Immature natural killer cell (primary cell): ENCODE data around the gene ST8SIA4. TPM values are rescaled to one million over a fixed set of nuclear protein-coding genes. Genes with fewer than 3 reads are reported as not detected.

Experiments used
- DNase-seq, 3 donors: peaks; one replicate each; pipeline ENCODE4 v3.0.0; 2022; ENCODE audit warnings: mixed read lengths in 1 of 3
- H3K27ac Mint-ChIP-seq, 6 donors: one replicate each; pipeline ENCODE4 v1.8.0; 2020; ENCODE audit warnings: mixed read lengths in 6 of 6, mild to moderate bottlenecking in 5 of 6, inconsistent platforms in 4 of 6, moderate library complexity in 3 of 6
- H3K27me3 Mint-ChIP-seq, 3 donors: one replicate each; pipeline ENCODE4 v1.8.0; 2020 to 2021; ENCODE audit warnings: low read depth in 3 of 3, mild to moderate bottlenecking in 3 of 3, mixed read lengths in 3 of 3, moderate library complexity in 3 of 3, inconsistent platforms in 1 of 3
- H3K36me3 Mint-ChIP-seq, 3 donors: one replicate each; pipeline ENCODE4 v1.8.0; 2020; ENCODE audit warnings: mixed read lengths in 3 of 3, inconsistent platforms in 2 of 3, mild to moderate bottlenecking in 2 of 3
- H3K4me1 Mint-ChIP-seq, 2 donors: one replicate each; pipeline ENCODE4 v1.8.0; 2020; ENCODE audit warnings: inconsistent platforms in 2 of 2, mild to moderate bottlenecking in 2 of 2, mixed read lengths in 2 of 2, moderate library complexity in 1 of 2
- H3K4me3 Mint-ChIP-seq, 5 donors: one replicate each; pipeline ENCODE4 v1.8.0; 2020; ENCODE audit warnings: mild to moderate bottlenecking in 5 of 5, mixed read lengths in 5 of 5, inconsistent platforms in 3 of 5, moderate library complexity in 3 of 5
- H3K9me3 Mint-ChIP-seq, 6 donors: one replicate each; pipeline ENCODE4 v1.8.0; 2020; ENCODE audit warnings: mild to moderate bottlenecking in 6 of 6, mixed read lengths in 6 of 6, inconsistent platforms in 4 of 6, moderate library complexity in 3 of 6
- polyA plus RNA-seq, 3 donors: library from polyadenylated mRNA; unstranded; fragments of 300-500 nt; fragmentation: Illumina TruSeq; gene quantifications; one replicate each; pipeline ENCODE4 v1.2.3, GENCODE V29; 2021

ST8SIA4 gene
- polyA plus RNA-seq, 3 donors from 2014 or later, result 15.7 to 19.9 (median 19.2) TPM

DNA sequence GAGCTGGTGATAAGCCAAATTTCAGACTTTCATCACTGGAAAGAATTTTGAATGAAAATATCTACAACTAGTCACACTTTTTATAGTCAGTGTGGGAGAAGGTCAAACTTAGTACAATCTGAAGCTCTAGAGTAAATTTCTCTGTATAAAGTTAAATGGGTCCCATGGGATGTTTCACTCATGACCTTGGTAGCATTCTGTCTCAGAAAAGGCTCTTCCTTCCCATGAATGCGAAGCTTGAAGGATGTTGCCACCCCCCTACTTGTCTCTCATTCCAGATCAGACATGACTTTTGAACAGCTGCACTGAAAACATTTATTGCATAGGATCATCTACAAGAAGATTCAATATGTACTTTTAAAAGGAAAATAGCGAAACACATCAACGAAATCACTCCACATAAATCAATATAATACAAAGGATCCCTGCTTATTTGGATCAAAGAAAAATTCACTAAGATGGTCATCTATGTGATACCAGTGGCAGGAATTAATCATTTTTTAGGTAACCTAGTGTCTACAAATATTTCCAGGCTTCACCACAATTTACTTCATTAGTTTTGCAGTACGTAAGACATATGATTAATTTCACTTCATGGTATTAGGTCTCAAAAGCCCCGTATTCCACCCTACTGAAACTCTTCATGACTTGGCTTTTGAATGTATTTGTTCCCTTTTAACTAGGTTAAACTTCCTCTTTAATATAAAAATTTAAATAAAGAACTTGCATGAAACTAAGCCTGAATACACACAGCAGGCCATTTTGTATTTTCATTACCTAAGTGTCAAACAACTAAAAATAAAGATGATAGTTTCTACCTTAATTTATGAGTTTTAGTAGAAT lies 4.4 kb downstream of the ST8SIA4 start:
- DNase-seq, result no peak
- Mint-ChIP-seq H3K36me3 (peaks cover 3 to 19% (median 15%) of the 10 kb centered on the region in 3 donors), H3K9me3 (no peaks in the 10 kb centered on the region)

DNA sequence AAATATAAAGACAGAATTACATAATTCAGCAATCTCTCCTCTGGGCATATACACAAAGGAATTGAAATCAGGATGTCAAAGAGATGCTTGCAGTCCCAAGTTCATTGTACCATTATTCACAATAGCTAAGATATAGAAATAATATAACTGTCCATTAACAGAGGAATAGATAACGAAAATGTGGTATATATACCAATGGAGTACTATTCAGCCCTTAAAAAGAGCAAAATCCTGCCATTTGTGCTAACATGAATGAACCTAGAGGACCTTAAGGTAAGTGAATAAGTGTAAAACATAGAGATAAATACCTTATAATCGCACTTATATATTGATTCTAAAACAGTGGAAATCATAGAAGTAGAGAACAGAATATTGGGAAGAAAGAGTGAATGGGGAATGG lies 7.0 kb downstream of the ST8SIA4 start:
- H3K9me3 Mint-ChIP-seq, result no peaks in the 10 kb centered on the region
- H3K4me3 Mint-ChIP-seq, result peak overlapping the region in 3 of 5 donors; percentile 26 to 69 (median 30)
- no peak for DNase-seq
- H3K27me3 Mint-ChIP-seq, result peaks cover 3 to 7% (median 4%) of the 10 kb centered on the region in 3 donors
- H3K27ac Mint-ChIP-seq, result peak overlapping the region; percentile 25 to 90 (median 86)
- H3K36me3 Mint-ChIP-seq, result peaks cover 4 to 20% (median 18%) of the 10 kb centered on the region in 3 donors
- peaks cover 70 to 91% of the 10 kb centered on the region in 2 donors for H3K4me1 Mint-ChIP-seq

More for the DNA sequence above, 4.4 kb downstream of the ST8SIA4 start:
- H3K4me1 Mint-ChIP-seq, result peaks cover 77 to 79% of the 10 kb centered on the region in 2 donors
- H3K4me3 Mint-ChIP-seq, result peak overlapping the region; percentile 15 to 93 (median 65)
- peaks cover 11 to 14% (median 14%) of the 10 kb centered on the region in 3 donors for H3K27me3 Mint-ChIP-seq
- H3K27ac Mint-ChIP-seq, result peak overlapping the region; percentile 92 to 99 (median 96)

DNA sequence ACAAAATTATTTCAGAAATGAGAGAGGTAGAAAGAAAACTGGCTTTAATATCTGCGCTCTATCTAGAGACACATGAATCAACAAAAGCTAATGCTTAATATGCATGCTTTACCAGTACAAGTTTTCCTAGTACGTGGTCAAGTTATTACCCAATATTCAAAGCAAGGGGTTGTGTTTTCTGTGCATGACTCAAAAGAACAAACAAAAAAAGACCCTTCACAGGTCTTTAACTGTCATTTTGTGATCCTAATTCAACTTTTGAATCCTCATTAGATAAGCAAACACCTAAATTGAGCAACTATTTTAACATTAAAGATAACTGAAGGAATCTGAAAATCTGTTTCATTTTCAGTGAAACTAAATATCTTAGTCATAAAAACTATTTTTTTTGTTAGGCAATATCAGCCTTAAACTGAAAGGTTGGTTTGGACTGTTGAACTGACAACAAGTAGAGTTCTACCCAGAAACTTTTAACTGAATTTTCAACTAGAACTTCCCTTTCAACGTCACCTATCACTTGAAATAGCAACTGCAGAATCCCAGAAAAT lies 12.5 kb downstream of the ST8SIA4 start:
- Mint-ChIP-seq H3K4me3 (peak overlapping the region; percentile 78 to 95 (median 82)), H3K27ac (peak overlapping the region; percentile 91 to 98 (median 94)), H3K27me3 (peaks cover 0 to 2% (median 2%) of the 10 kb centered on the region in 3 donors), H3K9me3 (no peaks in the 10 kb centered on the region), H3K4me1 (peaks cover 71 to 95% of the 10 kb centered on the region in 2 donors), H3K36me3 (peaks cover 10 to 17% (median 14%) of the 10 kb centered on the region in 3 donors)
- DNase-seq, result peak in 1 of 3 donors; percentile 26

DNA sequence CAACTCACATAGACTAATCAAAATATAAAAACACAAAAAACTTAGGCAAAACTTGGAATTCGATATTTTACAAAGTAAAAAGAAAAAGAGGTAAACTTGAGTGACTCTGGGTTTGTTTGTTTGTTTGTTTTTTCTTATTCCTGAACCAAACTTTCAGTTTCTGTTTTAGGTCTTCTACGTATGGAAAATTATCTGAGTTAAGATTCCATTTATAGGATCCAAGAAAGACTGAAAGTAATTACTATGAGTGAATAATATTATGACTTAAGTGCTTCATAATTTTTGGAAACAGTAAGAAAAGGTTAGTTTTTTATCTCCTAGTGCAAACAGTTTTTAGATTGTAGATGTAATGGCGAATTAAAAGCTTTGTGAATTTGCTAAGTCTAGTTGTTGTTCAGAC lies 13.2 kb downstream of the ST8SIA4 start:
- Mint-ChIP-seq H3K27ac (peak overlapping the region; percentile 91 to 98 (median 94)), H3K9me3 (no peaks in the 10 kb centered on the region), H3K36me3 (peaks cover 10 to 15% (median 12%) of the 10 kb centered on the region in 3 donors), H3K4me1 (peaks cover 67 to 93% of the 10 kb centered on the region in 2 donors), H3K27me3 (peaks cover 0 to 2% (median 2%) of the 10 kb centered on the region in 3 donors), H3K4me3 (peak overlapping the region; percentile 78 to 95 (median 82))
- DNase-seq, result peak in 1 of 3 donors; percentile 35

DNA sequence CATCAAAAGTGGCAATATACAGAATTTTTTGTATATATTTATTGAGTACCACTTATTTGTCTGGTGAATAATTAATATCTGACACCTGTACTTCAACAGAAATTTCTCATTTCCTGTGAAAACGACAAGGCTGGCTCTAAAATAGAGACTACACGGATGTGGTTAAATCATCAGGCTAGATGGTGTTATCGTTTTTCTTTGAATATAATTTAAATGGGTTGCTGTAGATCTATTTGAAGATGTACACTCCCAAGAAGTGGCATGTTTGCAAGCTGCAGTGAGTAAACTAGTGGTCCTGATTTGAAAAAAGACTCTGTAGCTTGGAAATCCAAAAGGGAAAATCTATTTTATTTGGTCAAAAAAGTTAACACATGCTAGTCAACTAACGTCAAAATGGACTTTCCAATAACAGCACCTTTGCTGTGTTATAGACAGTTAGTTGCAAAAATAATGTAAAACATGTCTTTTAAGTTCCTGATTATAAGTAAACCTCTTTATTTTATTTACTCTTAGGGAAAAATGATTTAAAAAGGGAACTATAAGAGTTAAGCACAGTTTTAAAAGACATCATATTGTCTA lies 13.8 kb downstream of the ST8SIA4 start:
- peaks cover 0 to 2% (median 2%) of the 10 kb centered on the region in 3 donors for H3K27me3 Mint-ChIP-seq

DNA sequence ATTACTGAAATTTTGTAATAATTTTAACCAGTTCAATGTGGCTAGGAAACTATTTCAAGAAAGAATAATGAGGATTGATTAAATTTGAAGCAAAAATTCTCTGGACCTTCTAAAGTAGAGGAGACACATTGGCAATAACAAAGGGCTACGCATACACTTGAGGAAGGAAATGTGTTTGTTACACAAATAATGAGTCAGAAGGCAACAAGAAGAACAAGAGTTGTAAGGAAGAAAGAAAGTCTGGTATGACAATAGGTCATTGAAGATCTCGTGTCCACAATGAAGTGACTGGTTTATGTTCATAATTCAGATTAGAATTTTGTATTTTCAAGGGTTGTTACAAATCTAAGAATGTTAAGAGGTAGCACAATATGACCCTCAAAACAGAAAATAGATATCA lies 25.8 kb downstream of the ST8SIA4 start:
- H3K27ac Mint-ChIP-seq, result peak overlapping the region in 4 of 6 donors; percentile 7 to 32 (median 13)
- peaks cover 18 to 30% (median 26%) of the 10 kb centered on the region in 3 donors for H3K36me3 Mint-ChIP-seq
- no peak overlapping the region for H3K4me3 Mint-ChIP-seq
- H3K4me1 Mint-ChIP-seq, result peaks cover 49 to 81% of the 10 kb centered on the region in 2 donors
- no peaks in the 10 kb centered on the region for H3K9me3 Mint-ChIP-seq
- DNase-seq, result no peak
- peaks cover 0 to 2% (median 0%) of the 10 kb centered on the region in 3 donors for H3K27me3 Mint-ChIP-seq

More for the DNA sequence above, 13.8 kb downstream of the ST8SIA4 start:
- peaks cover 11 to 13% (median 12%) of the 10 kb centered on the region in 3 donors for H3K36me3 Mint-ChIP-seq
- no peaks in the 10 kb centered on the region for H3K9me3 Mint-ChIP-seq
- H3K27ac Mint-ChIP-seq, result peak overlapping the region; percentile 91 to 98 (median 94)
- peak; percentile 58 to 62 (median 62) for DNase-seq
- H3K4me3 Mint-ChIP-seq, result peak overlapping the region; percentile 78 to 95 (median 82)
- H3K4me1 Mint-ChIP-seq, result peaks cover 67 to 93% of the 10 kb centered on the region in 2 donors

DNA sequence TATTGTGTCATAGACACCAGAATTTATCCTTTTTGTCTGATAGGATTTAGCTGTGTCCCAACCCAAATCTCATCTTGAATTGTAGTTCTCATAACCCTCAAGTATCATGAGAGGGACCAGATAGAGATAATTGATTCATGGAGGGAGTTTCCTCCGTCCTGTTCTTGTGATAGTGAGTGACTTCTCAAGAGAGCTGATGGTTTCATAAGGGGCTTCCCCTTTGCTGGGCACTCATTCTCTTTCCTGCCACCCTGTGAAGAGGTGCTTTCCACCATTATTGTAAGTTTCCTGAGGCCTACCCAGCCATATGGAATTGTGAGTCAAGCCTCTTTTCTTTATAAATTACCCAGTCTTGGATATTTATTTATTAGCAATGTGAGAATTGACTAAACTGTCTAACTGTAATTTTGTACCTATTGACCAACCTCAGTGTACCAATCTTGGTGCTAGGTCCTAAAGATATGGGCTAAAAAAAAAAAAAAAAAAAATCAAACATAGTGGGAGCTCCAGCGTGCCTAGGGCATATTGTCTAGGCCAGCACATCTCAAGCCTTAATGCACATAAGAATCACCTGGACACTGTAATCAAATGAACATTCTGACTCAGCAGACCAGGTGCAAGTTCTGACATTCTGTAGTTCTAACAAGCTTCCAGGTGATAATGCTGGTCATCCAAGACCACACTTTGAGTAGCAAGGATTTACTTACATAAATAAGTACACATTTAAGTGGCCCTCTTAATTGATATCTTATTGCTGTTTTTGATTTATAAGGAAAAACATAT lies 30.5 kb downstream of the ST8SIA4 start:
- DNase-seq, result peak in 1 of 3 donors; percentile 15
- peak overlapping the region in 5 of 6 donors; percentile 7 to 70 (median 32) for H3K27ac Mint-ChIP-seq
- no peak overlapping the region for H3K4me3 Mint-ChIP-seq
- peaks cover 12 to 25% (median 16%) of the 10 kb centered on the region in 3 donors for H3K36me3 Mint-ChIP-seq
- H3K4me1 Mint-ChIP-seq, result peaks cover 43 to 81% of the 10 kb centered on the region in 2 donors
- no peaks in the 10 kb centered on the region for H3K9me3 Mint-ChIP-seq
- peaks cover 0 to 2% (median 0%) of the 10 kb centered on the region in 3 donors for H3K27me3 Mint-ChIP-seq

DNA sequence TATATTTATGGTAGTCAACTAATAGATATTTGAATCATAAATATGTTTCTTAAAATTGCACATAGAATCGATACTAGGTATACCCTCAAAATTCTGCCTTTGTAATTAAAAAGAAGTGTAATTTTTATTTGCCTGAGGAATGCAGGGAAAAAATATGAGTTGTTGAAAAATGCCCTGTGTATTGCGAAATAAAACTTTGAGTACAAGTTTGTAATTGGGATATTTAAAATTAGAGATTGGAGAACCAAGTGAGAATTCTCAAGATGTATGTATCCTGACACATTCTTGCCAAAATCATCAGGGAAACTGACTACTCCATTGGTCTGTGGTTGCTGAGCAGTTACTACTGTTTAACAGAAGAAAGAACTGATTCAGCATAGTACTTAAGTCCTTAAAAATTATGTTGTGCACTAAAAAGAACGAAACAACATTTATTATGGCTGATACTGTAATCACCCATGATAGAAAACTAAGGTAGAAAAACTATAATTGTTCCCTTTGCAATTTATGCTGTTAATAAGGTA lies 36.0 kb downstream of the ST8SIA4 start:
- Mint-ChIP-seq H3K36me3 (peaks cover 6 to 16% (median 12%) of the 10 kb centered on the region in 3 donors), H3K4me3 (no peak overlapping the region), H3K27me3 (no peaks in the 10 kb centered on the region), H3K9me3 (no peaks in the 10 kb centered on the region), H3K4me1 (peaks cover 38 to 75% of the 10 kb centered on the region in 2 donors), H3K27ac (peak overlapping the region in 2 of 6 donors; percentile 48 to 72)
- no peak for DNase-seq

DNA sequence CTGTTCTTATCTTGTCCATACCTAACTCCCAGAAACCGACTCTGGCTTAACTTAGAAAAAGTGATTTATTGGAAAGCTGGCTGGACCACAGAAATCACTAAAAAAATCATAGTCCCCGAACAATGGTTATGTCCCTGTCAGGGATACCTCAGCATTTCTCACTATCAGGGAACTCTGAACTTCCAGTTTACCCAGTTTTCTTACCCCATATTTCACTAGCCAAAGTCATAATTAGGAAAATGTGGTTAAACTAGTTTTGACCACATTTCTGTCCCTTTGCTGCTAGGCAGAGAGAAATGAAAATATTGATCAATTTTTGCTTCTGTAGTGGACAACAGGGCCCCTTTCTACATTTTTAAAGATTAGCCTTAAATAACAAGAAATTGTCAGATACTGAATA lies 38.2 kb downstream of the ST8SIA4 start:
- peaks cover 43 to 84% of the 10 kb centered on the region in 2 donors for H3K4me1 Mint-ChIP-seq
- H3K4me3 Mint-ChIP-seq, result no peak overlapping the region
- no peaks in the 10 kb centered on the region for H3K27me3 Mint-ChIP-seq

DNA sequence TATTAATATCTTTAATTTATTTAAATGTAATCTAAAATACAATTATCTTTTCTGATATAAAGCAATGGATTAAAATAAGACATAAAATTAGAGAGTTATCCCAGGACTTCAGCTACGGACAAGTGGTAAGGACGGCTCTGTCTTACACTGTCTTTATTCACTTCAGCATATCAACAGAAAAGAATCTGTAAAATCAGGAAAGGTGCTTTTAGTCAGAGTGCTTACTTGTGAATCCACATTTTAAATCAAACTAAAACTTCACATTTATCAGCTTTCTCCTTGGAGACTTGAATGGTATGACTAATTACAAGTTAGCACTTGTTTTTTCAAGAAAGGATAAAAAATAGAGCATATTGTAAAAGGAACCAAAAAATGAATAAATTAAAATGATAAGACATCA lies 39.3 kb downstream of the ST8SIA4 start:
- Mint-ChIP-seq H3K9me3 (no peaks in the 10 kb centered on the region), H3K27ac (peak overlapping the region in 1 of 6 donors; percentile 28), H3K27me3 (no peaks in the 10 kb centered on the region), H3K4me1 (peaks cover 42 to 87% of the 10 kb centered on the region in 2 donors), H3K36me3 (peaks cover 0 to 7% (median 7%) of the 10 kb centered on the region in 3 donors), H3K4me3 (no peak overlapping the region)
- no peak for DNase-seq

More for the DNA sequence above, 38.2 kb downstream of the ST8SIA4 start:
- no peak for DNase-seq
- Mint-ChIP-seq H3K36me3 (peaks cover 2 to 8% (median 8%) of the 10 kb centered on the region in 3 donors), H3K9me3 (no peaks in the 10 kb centered on the region), H3K27ac (peak overlapping the region in 5 of 6 donors; percentile 1 to 73 (median 56))

DNA sequence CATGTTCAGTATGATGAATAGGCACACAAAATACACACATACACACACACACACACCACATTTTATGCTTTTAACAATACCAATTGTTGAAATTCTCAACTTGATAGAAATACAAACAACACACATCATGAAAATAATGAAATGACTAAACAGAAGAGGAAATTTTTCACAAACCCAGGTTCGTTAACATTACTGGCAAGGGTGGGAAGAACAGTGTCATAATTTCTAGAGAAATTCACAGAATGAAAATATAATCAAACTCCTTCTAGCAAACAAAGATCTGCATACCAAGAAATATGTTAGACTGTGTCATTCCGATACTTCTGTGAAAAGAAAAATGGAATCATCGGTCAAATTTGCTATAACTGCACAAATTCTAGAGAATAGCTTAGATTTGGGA lies 41.9 kb downstream of the ST8SIA4 start:
- peaks cover 40 to 75% of the 10 kb centered on the region in 2 donors for H3K4me1 Mint-ChIP-seq
- H3K27me3 Mint-ChIP-seq, result no peaks in the 10 kb centered on the region
- H3K9me3 Mint-ChIP-seq, result no peaks in the 10 kb centered on the region
- H3K27ac Mint-ChIP-seq, result peak overlapping the region in 2 of 6 donors; percentile 69 to 76
- H3K4me3 Mint-ChIP-seq, result peak overlapping the region in 1 of 5 donors; percentile 33
- no peak for DNase-seq
- H3K36me3 Mint-ChIP-seq, result peaks cover 0 to 9% (median 7%) of the 10 kb centered on the region in 3 donors

DNA sequence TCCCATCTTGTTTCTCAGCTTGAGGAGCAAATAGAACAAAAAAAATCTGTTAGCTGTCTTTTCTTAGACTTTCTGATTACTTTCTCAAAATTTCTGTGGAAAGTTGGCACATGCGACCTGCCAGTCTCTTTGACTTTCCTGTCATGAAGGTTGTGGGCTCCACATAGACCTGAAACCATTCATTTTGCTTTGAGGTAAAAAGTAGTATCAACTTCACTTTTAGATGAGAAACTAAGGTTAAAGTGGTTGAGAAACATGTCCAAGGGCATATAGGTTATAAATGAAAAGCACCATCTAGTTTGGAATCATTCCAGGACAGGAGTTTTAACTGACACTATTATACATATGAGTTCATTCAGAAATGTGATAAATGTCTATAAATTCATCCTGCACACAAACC lies 42.7 kb downstream of the ST8SIA4 start:
- Mint-ChIP-seq H3K9me3 (no peaks in the 10 kb centered on the region), H3K27me3 (no peaks in the 10 kb centered on the region), H3K4me1 (peaks cover 38 to 75% of the 10 kb centered on the region in 2 donors), H3K27ac (peak overlapping the region in 1 of 6 donors; percentile 62), H3K36me3 (peaks cover 0 to 13% (median 7%) of the 10 kb centered on the region in 3 donors), H3K4me3 (no peak overlapping the region)
- DNase-seq, result no peak
